SK-N-MC (cell line): ENCODE measurements around the gene HUWE1.

Experiments
- DNase-seq: peaks from one replicate; pipeline ENCODE4 v3.0.0-alpha.2; 2011; ENCODE audit warnings: low read depth, low spot score
- H3K27ac ChIP-seq: fragments of 200-600 bp; sonication (generic); 2 replicates; pipeline ENCODE4 v1.5.1; 2016; ENCODE audit warnings: mixed run types
- H3K36me3 ChIP-seq: fragments of 200-600 bp; sonication (generic); 2 replicates; pipeline ENCODE4 v1.6.1; 2017; ENCODE audit warnings: antibody characterized with exemption, low read length, mixed read lengths; ENCODE audit not compliant: insufficient read depth
- H3K4me3 ChIP-seq: fragments of 200-600 bp; sonication (generic); 2 replicates; pipeline ENCODE4 v1.5.1; 2016
- H3K9ac ChIP-seq: fragments of 200-600 bp; sonication (generic); 2 replicates; pipeline ENCODE4 v1.8.0; 2017; ENCODE audit warnings: mixed run types, mixed read lengths; ENCODE audit not compliant: insufficient read length
- H3K9me3 ChIP-seq: fragments of 200-600 bp; sonication (generic); 2 replicates; pipeline ENCODE4 v1.6.1; 2017; ENCODE audit warnings: low read depth, mild to moderate bottlenecking, antibody characterized with exemption, low read length, moderate library complexity, mixed read lengths
- EZH2 ChIP-seq: fragments of 200-600 bp; sonication (generic); IDR thresholded peaks from one replicate; pipeline ENCODE4 v1.6.1; 2017; ENCODE audit warnings: antibody characterized with exemption
- FOXP2 ChIP-seq: optimal IDR thresholded peaks from 2 replicates; pipeline ENCODE3; 2011; ENCODE audit warnings: mild to moderate bottlenecking, moderate library complexity; ENCODE audit not compliant: insufficient read depth; ENCODE audit errors: extremely low read length, control extremely low read depth
- POLR2AphosphoS5 ChIP-seq: IDR thresholded peaks from 2 replicates; pipeline ENCODE4 v1.6.1; 2012; ENCODE audit warnings: mild to moderate bottlenecking, low read depth, low read length, borderline replicate concordance

The HUWE1 gene

DNA sequence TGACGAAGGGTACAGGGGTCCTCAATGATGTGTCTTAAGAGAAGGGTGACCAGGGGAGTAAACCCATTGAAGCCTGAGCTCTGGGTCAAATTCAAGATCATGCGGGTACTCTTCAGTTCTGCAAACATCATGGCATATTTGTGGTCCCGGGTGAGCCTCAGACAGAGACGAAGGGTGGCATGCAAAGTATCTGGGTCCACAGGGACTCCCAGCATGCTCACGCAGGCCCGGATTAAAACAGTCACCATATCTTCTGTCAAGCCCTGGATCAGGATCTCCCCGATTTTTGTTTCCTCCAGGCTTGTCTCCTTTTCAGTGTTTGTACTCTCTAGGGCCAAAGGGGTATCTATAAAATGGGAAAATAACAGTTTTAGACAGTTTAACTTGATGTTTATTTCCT lies 102.9 kb downstream of the HUWE1 start:
- Histone ChIP-seq H3K9ac (no peak overlapping the region), H3K4me3 (no peak overlapping the region), H3K9me3 (no peaks in the 10 kb centered on the region), H3K27ac (no peak overlapping the region), H3K36me3 (peaks cover 85% of the 10 kb centered on the region)
- DNase-seq, result no peak
- TF ChIP-seq FOXP2 (no peak), EZH2 (no peak), POLR2AphosphoS5 (no peak)

DNA sequence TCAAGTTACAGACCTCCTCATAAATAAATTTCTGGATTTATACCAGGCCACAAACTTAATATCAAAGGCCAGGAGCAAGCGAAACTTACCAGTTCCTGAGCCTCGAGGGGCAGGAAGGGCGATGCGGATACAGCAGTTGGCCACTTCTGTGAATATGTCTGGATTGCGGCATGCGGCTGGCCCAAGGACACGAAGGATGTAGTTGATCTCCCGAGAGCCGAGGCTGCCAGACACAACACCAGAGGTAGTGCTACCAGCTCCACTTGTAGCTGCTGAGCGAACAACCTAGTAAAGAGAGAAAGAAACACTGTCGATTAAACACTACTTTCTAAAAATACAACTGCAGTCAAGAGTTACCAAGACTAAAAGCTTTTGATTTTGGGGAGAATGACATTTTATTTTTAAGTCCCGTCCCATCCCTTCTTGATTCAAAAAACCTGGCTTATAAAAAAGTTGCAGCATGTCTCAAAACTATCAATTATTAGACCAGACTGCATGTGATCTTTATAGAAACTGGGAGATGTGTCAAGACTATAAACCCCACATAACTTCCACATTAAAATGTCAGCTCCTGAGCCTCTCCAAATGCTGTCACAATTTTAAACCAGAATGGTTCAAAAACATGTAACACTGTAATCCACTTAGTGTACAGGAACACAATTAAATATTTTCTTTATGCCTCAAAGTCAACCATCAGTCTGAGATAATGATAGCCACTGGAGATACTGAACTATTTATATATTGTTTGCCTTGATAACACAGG lies 105.6 kb downstream of the HUWE1 start:
- Histone ChIP-seq H3K4me3 (no peak overlapping the region), H3K9ac (no peak overlapping the region), H3K36me3 (peaks cover 71% of the 10 kb centered on the region), H3K27ac (no peak overlapping the region), H3K9me3 (no peaks in the 10 kb centered on the region)
- TF ChIP-seq FOXP2 (no peak), POLR2AphosphoS5 (no peak), EZH2 (no peak)
- no peak for DNase-seq

DNA sequence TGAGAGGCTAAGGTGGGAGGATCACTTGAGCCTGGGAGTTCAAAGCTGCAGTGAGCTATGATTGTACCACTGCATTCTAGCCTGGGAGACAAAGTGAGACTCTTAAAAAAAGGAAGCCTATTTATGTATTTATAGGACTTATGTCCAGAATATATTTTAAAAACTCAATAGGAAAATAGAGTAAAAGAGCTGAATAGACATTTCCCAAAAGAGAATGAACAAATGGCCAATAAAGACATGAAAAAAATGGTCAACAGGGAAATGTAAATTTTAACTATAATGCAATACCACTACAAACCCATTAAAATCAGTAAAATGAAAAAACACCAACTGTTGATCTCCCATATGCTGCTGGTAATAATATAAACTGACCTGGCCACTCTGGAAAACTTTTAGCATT lies 115.0 kb downstream of the HUWE1 start:
- Histone ChIP-seq H3K9ac (no peak overlapping the region), H3K36me3 (peaks cover 93% of the 10 kb centered on the region), H3K27ac (no peak overlapping the region), H3K9me3 (no peaks in the 10 kb centered on the region), H3K4me3 (no peak overlapping the region)
- DNase-seq, result no peak
- TF ChIP-seq EZH2, result no peak
- TF ChIP-seq POLR2AphosphoS5, result no peak
- no peak for TF ChIP-seq FOXP2

DNA sequence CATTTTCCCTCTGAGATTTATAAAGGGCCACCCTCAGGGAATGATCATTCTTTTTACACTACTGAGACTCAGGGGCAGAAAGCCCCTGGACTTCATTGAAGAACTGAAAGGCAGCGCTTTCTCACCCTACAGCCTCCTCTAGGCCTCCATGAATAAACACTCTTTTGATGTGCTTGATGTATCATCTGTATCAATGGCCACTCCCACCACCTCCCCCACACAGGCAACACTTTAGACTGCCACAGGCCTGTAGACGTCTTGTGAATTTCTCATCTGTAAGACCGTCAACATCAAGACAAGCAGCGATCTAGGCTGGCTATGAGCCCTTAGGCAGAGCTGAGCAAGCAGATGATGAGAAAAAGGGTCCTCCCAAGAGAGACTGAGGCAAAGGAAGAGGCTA lies 123.2 kb downstream of the HUWE1 start:
- H3K4me3 ChIP-seq, result no peak overlapping the region
- H3K9me3 ChIP-seq, result no peaks in the 10 kb centered on the region
- no peak for DNase-seq
- H3K9ac ChIP-seq, result no peak overlapping the region
- no peak overlapping the region for H3K27ac ChIP-seq
- TF ChIP-seq FOXP2 (no peak), EZH2 (no peak), POLR2AphosphoS5 (no peak)
- peaks cover 95% of the 10 kb centered on the region for H3K36me3 ChIP-seq

DNA sequence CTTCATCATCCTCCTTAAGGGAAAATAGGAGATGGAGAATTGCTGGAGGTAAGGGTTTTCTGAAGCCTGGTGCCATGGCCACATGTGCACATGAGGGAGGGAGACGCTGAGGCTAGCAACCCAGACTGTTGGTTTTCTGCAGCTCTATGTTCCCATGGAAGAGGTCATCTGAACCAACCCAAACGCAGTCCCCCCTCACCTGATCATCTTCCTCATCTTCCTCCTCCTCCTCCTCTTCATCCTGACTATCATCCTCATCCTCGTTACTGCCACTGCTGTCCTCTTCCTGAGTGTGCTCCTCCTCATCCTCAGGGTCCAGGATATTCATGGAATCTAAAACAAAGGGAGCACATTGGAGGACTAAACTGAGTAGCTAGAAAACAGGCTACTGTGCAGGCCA lies 124.6 kb downstream of the HUWE1 start:
- Histone ChIP-seq H3K27ac (no peak overlapping the region), H3K4me3 (no peak overlapping the region), H3K9ac (no peak overlapping the region), H3K9me3 (no peaks in the 10 kb centered on the region), H3K36me3 (peaks cover 96% of the 10 kb centered on the region)
- DNase-seq, result no peak
- TF ChIP-seq POLR2AphosphoS5 (no peak), FOXP2 (no peak), EZH2 (no peak)

DNA sequence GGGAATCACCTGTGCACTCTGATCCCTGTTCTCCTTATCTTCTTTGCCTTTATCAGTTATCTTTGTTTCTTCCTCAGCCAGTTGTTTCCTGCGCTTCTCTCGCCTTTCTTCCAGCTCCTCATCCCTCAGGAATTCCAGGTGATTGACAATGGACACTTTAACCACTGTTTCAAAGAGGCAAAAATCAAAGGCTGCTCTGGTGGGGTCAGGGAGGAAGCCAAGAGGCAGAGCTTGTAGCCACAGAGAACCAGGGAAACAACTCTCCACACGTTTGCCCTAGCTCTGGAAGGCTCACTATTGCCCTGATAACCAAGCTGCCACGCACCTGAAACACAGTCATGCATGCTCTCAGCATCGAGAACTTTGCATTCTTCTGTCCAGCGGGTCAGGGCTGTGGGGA lies 127.9 kb downstream of the HUWE1 start:
- no peak overlapping the region for H3K27ac ChIP-seq
- H3K9ac ChIP-seq, result no peak overlapping the region
- no peak overlapping the region for H3K4me3 ChIP-seq
- no peak for TF ChIP-seq FOXP2
- peaks cover 93% of the 10 kb centered on the region for H3K36me3 ChIP-seq
- no peaks in the 10 kb centered on the region for H3K9me3 ChIP-seq
- DNase-seq, result no peak

DNA sequence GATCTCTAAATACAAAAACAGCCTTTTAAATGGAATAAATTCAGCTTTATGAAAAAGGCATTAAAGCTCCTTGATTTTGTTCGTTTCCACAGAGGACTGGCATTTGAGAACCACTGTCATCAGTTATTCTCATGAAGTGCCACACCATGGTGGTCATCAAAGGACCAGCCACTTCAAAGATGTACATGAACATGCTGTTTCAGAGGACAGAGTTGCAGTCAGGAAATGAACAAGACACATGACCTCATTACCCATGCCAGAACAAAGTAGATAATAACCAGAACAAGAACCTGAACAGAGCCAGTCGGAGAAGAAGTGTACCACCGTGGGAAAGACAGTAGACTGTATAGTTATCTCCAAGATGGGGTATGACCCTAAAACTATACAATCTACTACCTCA lies 129.7 kb downstream of the HUWE1 start:
- H3K4me3 ChIP-seq, result no peak overlapping the region
- H3K36me3 ChIP-seq, result peaks cover 86% of the 10 kb centered on the region
- TF ChIP-seq EZH2 (no peak), FOXP2 (no peak), POLR2AphosphoS5 (no peak)
- no peak overlapping the region for H3K9ac ChIP-seq
- no peak for DNase-seq
- H3K27ac ChIP-seq, result no peak overlapping the region
- no peaks in the 10 kb centered on the region for H3K9me3 ChIP-seq

DNA sequence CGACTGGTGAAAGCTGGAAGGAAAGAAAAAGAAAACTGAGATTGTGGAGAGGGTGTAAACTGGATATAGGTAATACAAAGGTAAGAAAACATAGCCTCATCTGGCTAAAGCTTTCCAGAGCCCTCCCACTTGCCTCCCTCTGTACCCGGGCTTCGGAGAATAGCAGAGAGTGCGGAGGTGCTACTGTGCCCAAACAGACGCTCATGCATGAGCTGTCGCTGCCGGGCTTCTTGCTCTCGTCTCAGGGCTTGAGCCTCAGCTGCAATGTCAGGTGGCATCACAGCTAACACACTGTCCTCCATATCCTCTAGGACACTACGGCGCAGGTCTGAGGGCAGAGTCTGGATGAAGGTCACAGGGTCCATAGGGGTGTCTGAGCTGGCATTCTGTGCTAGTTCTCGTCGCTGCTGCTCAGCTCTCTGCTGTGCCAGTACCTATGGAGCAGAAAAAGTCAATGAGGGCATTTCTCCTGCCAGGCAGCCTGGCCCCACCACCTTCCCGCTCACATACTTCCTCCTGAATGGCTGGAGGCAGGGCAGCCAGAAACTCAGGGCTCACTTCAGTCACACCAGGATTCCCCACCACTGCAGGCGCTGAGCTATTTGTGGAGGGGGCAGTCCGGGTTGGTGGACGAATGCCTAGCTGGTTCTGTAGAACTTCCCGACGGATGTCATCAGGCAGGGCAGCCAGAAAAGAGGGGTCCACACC lies 135.6 kb downstream of the HUWE1 start:
- no peak for DNase-seq
- no peak overlapping the region for H3K4me3 ChIP-seq
- peaks cover 86% of the 10 kb centered on the region for H3K36me3 ChIP-seq
- TF ChIP-seq EZH2, result no peak
- no peak for TF ChIP-seq POLR2AphosphoS5
- TF ChIP-seq FOXP2, result no peak
- no peak overlapping the region for H3K27ac ChIP-seq
- H3K9ac ChIP-seq, result no peak overlapping the region
- no peaks in the 10 kb centered on the region for H3K9me3 ChIP-seq
